T-helper 2 cell treated with Interferon-gamma antibody and Interleukin-4, amounts not matched to agents 5 μg/mL and 100 μg/mL, for 36 hours (primary cell): ENCODE results near the gene SMIM10L2A.
"Not testable (repeated sequence)": the region's sequence is repeated elsewhere in the genome, so short reads cannot be mapped to it uniquely, and the experiment has no call there.

Experiments
- DNase-seq: peaks from one replicate; pipeline ENCODE4 v3.0.0; 2021; ENCODE audit warnings: low spot score
- H3K27ac Mint-ChIP-seq: one replicate; pipeline ENCODE4 v1.8.0; 2021; ENCODE audit warnings: mild to moderate bottlenecking, mixed read lengths
- H3K27me3 Mint-ChIP-seq: one replicate; pipeline ENCODE4 v1.8.0; 2021; ENCODE audit warnings: low read depth, mixed read lengths
- H3K36me3 Mint-ChIP-seq: one replicate; pipeline ENCODE4 v1.8.0; 2021; ENCODE audit warnings: low read depth, mixed read lengths
- H3K4me1 Mint-ChIP-seq: one replicate; pipeline ENCODE4 v1.8.0; 2021; ENCODE audit warnings: low read depth, mixed read lengths
- H3K4me3 Mint-ChIP-seq: one replicate; pipeline ENCODE4 v1.8.0; 2022; ENCODE audit warnings: mild to moderate bottlenecking, moderate library complexity, mixed read lengths
- H3K9me3 Mint-ChIP-seq: one replicate; pipeline ENCODE4 v1.8.0; 2021; ENCODE audit warnings: mixed read lengths

Gene SMIM10L2A

GRCh38 chrX:135453381-135453780 lies 31.6 kb downstream of the SMIM10L2A start:
- no peak overlapping the region for H3K27ac Mint-ChIP-seq
- H3K36me3 Mint-ChIP-seq = no peaks in the 10 kb centered on the region
- no peaks in the 10 kb centered on the region for H3K4me1 Mint-ChIP-seq
- DNase-seq = no peak
- H3K27me3 Mint-ChIP-seq = peaks cover 6% of the 10 kb centered on the region
- H3K4me3 Mint-ChIP-seq = no peak overlapping the region
- H3K9me3 Mint-ChIP-seq = peaks cover 5% of the 10 kb centered on the region

GRCh38 chrX:135454816-135455215 lies 33.1 kb downstream of the SMIM10L2A start:
- no peak overlapping the region for H3K27ac Mint-ChIP-seq
- H3K27me3 Mint-ChIP-seq = peaks cover 8% of the 10 kb centered on the region
- no peaks in the 10 kb centered on the region for H3K36me3 Mint-ChIP-seq
- DNase-seq = no peak
- H3K4me1 Mint-ChIP-seq = no peaks in the 10 kb centered on the region
- H3K4me3 Mint-ChIP-seq = no peak overlapping the region
- H3K9me3 Mint-ChIP-seq = peaks cover 5% of the 10 kb centered on the region

DNA sequence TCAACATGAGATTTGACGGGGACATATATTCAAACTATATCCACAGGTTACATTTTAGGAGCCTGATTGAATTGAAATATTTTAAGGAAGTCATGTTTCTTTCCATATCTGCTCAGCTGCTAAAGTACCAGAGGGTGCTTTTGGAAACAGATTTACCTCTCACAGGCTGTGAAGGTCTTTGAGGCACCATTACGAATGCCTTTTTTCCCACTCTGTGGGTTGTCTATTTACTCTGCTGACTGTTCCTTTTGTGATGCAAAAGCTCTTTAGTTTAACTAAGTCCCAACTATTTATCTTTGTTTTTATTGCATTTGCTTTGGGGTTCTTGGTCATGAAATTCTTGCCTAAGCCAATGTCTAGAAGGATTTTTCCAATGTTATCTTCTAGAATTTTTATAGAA lies 40.0 kb downstream of the SMIM10L2A start:
- not testable (repeated sequence) for H3K4me3 Mint-ChIP-seq, DNase-seq, H3K27ac Mint-ChIP-seq, H3K36me3 Mint-ChIP-seq, H3K9me3 Mint-ChIP-seq, H3K4me1 Mint-ChIP-seq
- peaks cover 15% of the 10 kb centered on the region for H3K27me3 Mint-ChIP-seq

DNA sequence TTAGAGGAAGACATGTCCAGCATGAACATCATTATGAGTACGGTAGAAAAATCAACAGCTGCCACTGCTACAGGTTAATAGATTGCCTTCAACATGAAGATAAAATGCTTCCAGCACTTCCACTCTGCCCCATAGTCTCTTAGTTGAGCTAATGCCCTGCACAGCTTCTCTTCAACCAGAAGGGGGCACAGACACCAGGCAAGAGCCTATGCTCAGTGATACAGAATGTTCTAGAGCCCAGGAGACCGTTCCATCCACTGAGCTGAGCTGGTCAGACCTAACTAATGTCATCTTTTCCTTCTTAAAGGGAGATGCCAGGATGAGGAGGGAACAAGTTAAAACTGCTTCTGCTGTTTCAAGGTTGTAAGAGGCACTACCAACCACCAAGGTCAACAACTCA lies 42.2 kb downstream of the SMIM10L2A start:
- H3K27ac Mint-ChIP-seq = no peak overlapping the region
- peaks cover 15% of the 10 kb centered on the region for H3K27me3 Mint-ChIP-seq
- H3K4me1 Mint-ChIP-seq = peaks cover 2% of the 10 kb centered on the region

GRCh38 chrX:135476378-135476777 lies 54.6 kb downstream of the SMIM10L2A start:
- Mint-ChIP-seq H3K27ac (no peak overlapping the region), H3K27me3 (peaks cover 18% of the 10 kb centered on the region), H3K4me1 (peaks cover 3% of the 10 kb centered on the region), H3K4me3 (no peak overlapping the region), H3K36me3 (no peaks in the 10 kb centered on the region), H3K9me3 (no peaks in the 10 kb centered on the region)
- DNase-seq = no peak

More for the DNA sequence above, 42.2 kb downstream of the SMIM10L2A start:
- Mint-ChIP-seq H3K9me3 (no peaks in the 10 kb centered on the region), H3K36me3 (no peaks in the 10 kb centered on the region), H3K4me3 (no peak overlapping the region)
- DNase-seq = no peak

GRCh38 chrX:135477576-135477975 lies 55.8 kb downstream of the SMIM10L2A start:
- H3K4me3 Mint-ChIP-seq = no peak overlapping the region
- H3K27ac Mint-ChIP-seq = no peak overlapping the region
- no peaks in the 10 kb centered on the region for H3K36me3 Mint-ChIP-seq
- peak; percentile 10 for DNase-seq
- H3K27me3 Mint-ChIP-seq = peaks cover 14% of the 10 kb centered on the region
- no peaks in the 10 kb centered on the region for H3K9me3 Mint-ChIP-seq
- peaks cover 3% of the 10 kb centered on the region for H3K4me1 Mint-ChIP-seq
